H1 (cell line): Measurements from ENCODE around the gene GRM4. TPM values are rescaled to one million over a fixed set of nuclear protein-coding genes. Genes with fewer than 3 reads are reported as not detected.

Experiments used
- RNF2 ChIP-seq: fragments of 200-900, 300-1000 bp; sonication (generic); IDR thresholded peaks from 2 replicates; pipeline ENCODE4 v1.7.1; 2016; ENCODE audit warnings: borderline replicate concordance, low read depth, mild to moderate bottlenecking, antibody characterized with exemption, low read length; ENCODE audit not compliant: poor library complexity, severe bottlenecking; ENCODE audit errors: missing control alignments
- polyA plus RNA-seq, 7 experiments: library from polyadenylated mRNA; depleted of rRNA in 3 of 7; stranded (reverse) in 5 of 7; unstranded in 2 of 7; fragments of >200 nt in 5 of 7; fragments of 200-250 nt in 2 of 7; gene quantifications; 1 replicate in 5 of 7; 2 replicates in 1 of 7; 4 replicates in 1 of 7; pipeline versions ENCODE4 v1.2.1 to v1.2.3, GENCODE V29; 2011 to 2013; ENCODE audit warnings: missing spikeins in 2 of 7, mixed read lengths in 2 of 7
- total RNA-seq: library from RNA; stranded (reverse); fragmentation: NEBNext Ultra II Directional; extraction: Animal tissue kit (Norgen Biotek cat#: 25700); gene quantifications from 2 replicates; pipeline ENCODE4 v1.2.1, GENCODE V29; 2021

Gene GRM4
- total and polyA plus RNA-seq, 2 of the 8 experiments (the other 6 are each of a cell fraction or from before 2014, with no cell fraction given), result 19.6 to 21.5 TPM

DNA sequence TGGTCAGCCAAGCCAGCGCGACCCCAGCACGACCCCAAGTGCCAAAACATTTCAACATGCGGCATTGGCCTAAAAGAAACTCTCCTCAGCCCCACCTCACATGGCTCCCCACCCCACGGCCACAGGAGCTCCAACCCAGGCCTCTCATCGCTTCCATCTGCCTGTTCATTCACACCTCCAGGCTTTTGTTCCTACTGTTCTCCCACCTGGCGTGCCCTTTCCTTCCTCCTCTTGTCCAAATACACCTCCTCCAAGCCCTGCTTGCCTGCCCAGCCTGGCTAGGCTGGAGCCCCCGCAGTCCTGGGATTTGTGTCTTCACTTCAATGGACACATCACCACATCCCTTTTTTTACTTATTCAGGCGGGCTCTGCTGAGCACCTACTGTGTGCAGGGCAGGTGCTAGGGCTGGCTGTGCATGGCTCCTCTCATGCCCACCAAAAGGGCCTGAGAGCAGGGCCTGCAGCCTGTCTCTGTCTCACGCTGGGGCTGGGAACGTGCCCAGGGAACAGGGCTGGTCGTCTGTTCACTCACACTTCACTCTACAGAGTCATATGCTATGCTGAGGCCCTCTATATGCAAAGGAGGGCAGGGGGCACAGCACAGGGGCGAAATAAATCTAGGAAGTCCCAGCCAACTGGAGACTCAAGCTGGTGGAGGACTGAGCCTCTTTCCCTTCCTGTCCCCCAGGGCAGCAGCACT, 61.1 kb downstream of the GRM4 start (continued):
- no peak for TF ChIP-seq RNF2
